ENCODE results near the gene FIGN. TPM values are rescaled to one million over a fixed set of nuclear protein-coding genes. Genes with fewer than 3 reads are reported as not detected.
A peak's percentile ranks its signal among the peaks of the same experiment; 100 is the strongest.

The FIGN gene
- total RNA-seq, 1 donor from 2014 or later, result 4.3 TPM

- peak overlapping the region in 1 of 2 donors; percentile 65 for H3K27ac ChIP-seq
- no peaks in the 10 kb centered on the region for H3K36me3 ChIP-seq
- H3K4me1 ChIP-seq, result peaks cover 0 to 10% of the 10 kb centered on the region in 2 donors
- no peak for TF ChIP-seq CTCF (IDR thresholded peaks at IDR 0.05)
- intact Hi-C loops (cut with DNase I), result loop anchor here (5.0 kb wide), 1 partner anchor 428 kb away; no protein-coding TSS in a partner anchor
- no peaks in the 10 kb centered on the region for H3K9me3 ChIP-seq
- H3K27me3 ChIP-seq, result no peaks in the 10 kb centered on the region
- no peak for DNase-seq (ENCODE audit: low spot score in 2 of 2)
- H3K4me3 ChIP-seq, result no peak overlapping the region
Measured at GRCh38 chr2:163774862-163775261, 39.1 kb upstream of the FIGN start.

- no peak for DNase-seq (ENCODE audit: low spot score in 2 of 2)
- H3K4me1 ChIP-seq, result peaks cover 0 to 13% of the 10 kb centered on the region in 2 donors
- H3K36me3 ChIP-seq, result no peaks in the 10 kb centered on the region
- H3K4me3 ChIP-seq, result no peak overlapping the region
- H3K9me3 ChIP-seq, result no peaks in the 10 kb centered on the region
- H3K27ac ChIP-seq, result no peak overlapping the region
- no peaks in the 10 kb centered on the region for H3K27me3 ChIP-seq
- no peak for TF ChIP-seq CTCF (IDR thresholded peaks at IDR 0.05)
- intact Hi-C loops (cut with DNase I), result no loop called here
Measured at GRCh38 chr2:163773276-163773675, 37.5 kb upstream of the FIGN start.

- TF ChIP-seq CTCF (IDR thresholded peaks at IDR 0.05), result no peak
- intact Hi-C loops (cut with DNase I), result loop anchor here (2.0 kb wide), 1 partner anchor 35 kb away; the partner anchor contains the start of gene FIGN
Measured at GRCh38 chr2:163771596-163771995, 35.8 kb upstream of the FIGN start.

GRCh38 chr2:163768881-163769695, 33.3 kb upstream of the FIGN start:
- Histone ChIP-seq H3K4me1 (peaks cover 0 to 4% of the 10 kb centered on the region in 2 donors), H3K27me3 (no peaks in the 10 kb centered on the region), H3K27ac (peak overlapping the region in 1 of 2 donors; percentile 51), H3K36me3 (no peaks in the 10 kb centered on the region), H3K4me3 (peak overlapping the region in 1 of 2 donors; percentile 39), H3K9me3 (no peaks in the 10 kb centered on the region)
- no peak for DNase-seq (ENCODE audit: low spot score in 2 of 2)
- TF ChIP-seq CTCF (IDR thresholded peaks at IDR 0.05), result no peak
- intact Hi-C loops (cut with DNase I), result no loop called here

More at GRCh38 chr2:163771596-163771995, 35.8 kb upstream of the FIGN start:
- DNase-seq (ENCODE audit: low spot score in 2 of 2), result no peak
- H3K27me3 ChIP-seq, result no peaks in the 10 kb centered on the region
- H3K27ac ChIP-seq, result no peak overlapping the region
- H3K4me3 ChIP-seq, result no peak overlapping the region
- H3K4me1 ChIP-seq, result peaks cover 0 to 9% of the 10 kb centered on the region in 2 donors
- H3K36me3 ChIP-seq, result no peaks in the 10 kb centered on the region
- no peaks in the 10 kb centered on the region for H3K9me3 ChIP-seq

- H3K4me1 ChIP-seq, result peaks cover 0 to 4% of the 10 kb centered on the region in 2 donors
- H3K9me3 ChIP-seq, result no peaks in the 10 kb centered on the region
- intact Hi-C loops (cut with DNase I), result no loop called here
- no peak for TF ChIP-seq CTCF (IDR thresholded peaks at IDR 0.05)
- H3K36me3 ChIP-seq, result no peaks in the 10 kb centered on the region
- H3K27me3 ChIP-seq, result no peaks in the 10 kb centered on the region
- H3K27ac ChIP-seq, result no peak overlapping the region
- no peak overlapping the region for H3K4me3 ChIP-seq
- no peak for DNase-seq (ENCODE audit: low spot score in 2 of 2)
Measured at GRCh38 chr2:163767097-163767496, 31.3 kb upstream of the FIGN start.
